ENCODE results near the gene ACADS. TPM values are rescaled to one million over a fixed set of nuclear protein-coding genes. Genes with fewer than 3 reads are reported as not detected.

ACADS gene
- total RNA-seq, 6 donors from 2014 or later: 24.1 to 43.1 (median 32.9) TPM

GRCh38 chr12:120741476-120742421, 16.1 kb downstream of the ACADS start:
- no peak for ATAC-seq (ENCODE audit: low FRiP score in 2 of 2)
- TF ChIP-seq POLR2A (IDR thresholded peaks at IDR 0.05) (no peak), CTCF (IDR thresholded peaks at IDR 0.05) (no peak), EP300 (IDR thresholded peaks at IDR 0.05) (no peak), POLR2AphosphoS5 (IDR thresholded peaks at IDR 0.05) (no peak)
- H3K27me3 ChIP-seq: no peaks in the 10 kb centered on the region
- H3K27ac ChIP-seq: no peak overlapping the region
- peaks cover 0 to 31% (median 19%) of the 10 kb centered on the region in 4 donors for H3K36me3 ChIP-seq
- 79 to 83% methylated on average over 15 to 27 of the region's 33 CpGs for WGBS, 2 donors
- peak in 1 of 2 donors; percentile 43 for DNase-seq
- H3K9me3 ChIP-seq: no peaks in the 10 kb centered on the region
- no peak overlapping the region for H3K4me3 ChIP-seq
- H3K4me1 ChIP-seq: no peaks in the 10 kb centered on the region

DNA sequence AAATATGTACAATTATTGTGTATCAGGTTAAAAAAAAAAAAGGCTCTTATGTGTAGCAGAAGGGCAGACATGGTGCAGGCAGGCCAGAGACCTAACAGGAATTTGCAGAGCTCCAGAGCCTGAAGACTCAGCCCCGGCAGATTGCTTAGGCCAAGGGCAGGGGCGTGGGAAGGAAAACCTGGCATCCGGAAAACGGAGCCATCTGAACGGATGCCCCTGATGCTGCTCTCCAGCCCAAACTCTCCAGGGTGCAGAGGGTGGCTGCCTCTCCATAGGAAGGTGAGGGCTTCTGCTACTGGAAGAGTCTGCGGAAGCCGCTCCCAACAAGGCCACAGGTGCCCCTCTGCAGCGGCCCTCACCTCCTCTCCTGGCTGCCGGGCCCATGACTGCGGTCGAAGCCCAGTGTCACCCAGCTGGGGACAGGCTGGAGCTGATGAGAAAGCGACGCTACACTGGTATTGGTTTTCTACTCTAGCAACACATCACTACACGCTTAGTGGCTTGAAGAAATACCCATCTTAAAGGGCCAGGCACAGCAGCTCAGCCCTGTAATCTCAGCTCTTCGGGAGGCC, 19.4 kb downstream of the ACADS start:
- DNase-seq (peak in 1 of 2 donors; percentile 43), ATAC-seq (ENCODE audit: low FRiP score in 2 of 2) (no peak)
- Histone ChIP-seq H3K36me3 (no peaks in the 10 kb centered on the region), H3K27ac (no peak overlapping the region), H3K4me3 (no peak overlapping the region), H3K4me1 (no peaks in the 10 kb centered on the region), H3K9me3 (no peaks in the 10 kb centered on the region), H3K27me3 (no peaks in the 10 kb centered on the region)
- WGBS, 2 donors: 87 to 94% methylated on average over 11 to 15 of the region's 15 CpGs
- no peak for TF ChIP-seq EP300 (IDR thresholded peaks at IDR 0.05)
- no peak for TF ChIP-seq POLR2A (IDR thresholded peaks at IDR 0.05)
- no peak for TF ChIP-seq POLR2AphosphoS5 (IDR thresholded peaks at IDR 0.05)
- no peak for TF ChIP-seq CTCF (IDR thresholded peaks at IDR 0.05)

GRCh38 chr12:120748242-120748641, 22.6 kb downstream of the ACADS start:
- WGBS, 2 donors: 82 to 89% methylated on average over 7 of the region's 7 CpGs
- no peaks in the 10 kb centered on the region for H3K36me3 ChIP-seq
- no peaks in the 10 kb centered on the region for H3K27me3 ChIP-seq
- no peaks in the 10 kb centered on the region for H3K4me1 ChIP-seq
- no peak for TF ChIP-seq CTCF (IDR thresholded peaks at IDR 0.05)
- no peak for TF ChIP-seq POLR2A (IDR thresholded peaks at IDR 0.05)
- no peak for TF ChIP-seq EP300 (IDR thresholded peaks at IDR 0.05)
- no peak for TF ChIP-seq POLR2AphosphoS5 (IDR thresholded peaks at IDR 0.05)
- H3K27ac ChIP-seq: no peak overlapping the region
- H3K4me3 ChIP-seq: no peak overlapping the region
- H3K9me3 ChIP-seq: no peaks in the 10 kb centered on the region
- no peak for DNase-seq
- peak in 1 of 2 donors; percentile 20 for ATAC-seq (ENCODE audit: low FRiP score in 2 of 2)

- no peaks in the 10 kb centered on the region for H3K27me3 ChIP-seq
- H3K36me3 ChIP-seq: no peaks in the 10 kb centered on the region
- TF ChIP-seq EP300 (IDR thresholded peaks at IDR 0.05): no peak
- TF ChIP-seq POLR2A (IDR thresholded peaks at IDR 0.05): no peak
- no peak for TF ChIP-seq POLR2AphosphoS5 (IDR thresholded peaks at IDR 0.05)
- no peak for TF ChIP-seq CTCF (IDR thresholded peaks at IDR 0.05)
- ATAC-seq (ENCODE audit: low FRiP score in 2 of 2) (no peak), DNase-seq (no peak)
- H3K9me3 ChIP-seq: no peaks in the 10 kb centered on the region
- no peak overlapping the region for H3K27ac ChIP-seq
- H3K4me3 ChIP-seq: no peak overlapping the region
- WGBS, 2 donors: 78 to 89% methylated on average over 5 of the region's 5 CpGs
- no peaks in the 10 kb centered on the region for H3K4me1 ChIP-seq
Observed at GRCh38 chr12:120749256-120749655, 23.6 kb downstream of the ACADS start.

Measured in upper lobe of left lung (tissue), 6 donors.